ENCODE measurements around the gene TMEM81.
A peak's percentile ranks its signal among the peaks of the same experiment; 100 is the strongest.

Gene TMEM81

GRCh38 chr1:205043866-205044265 is 40.4 kb downstream of the TMEM81 start:
- DNase-seq = peak in 1 of 42 donors; percentile 43
- intact Hi-C loops (cut with DNase I) = no loop called here

GRCh38 chr1:205042911-205043806 is 41.1 kb downstream of the TMEM81 start, which contains the start of gene CNTN2:
TSS of gene CNTN2 (plus strand) at chr1:205043212. CDS start at chr1:205053186, 9,974 bp downstream.
- intact Hi-C loops (cut with DNase I) = no loop called here
- peak; percentile 81 to 97 (median 92) for DNase-seq

- intact Hi-C loops (cut with DNase I) = no loop called here
- peak; percentile 43 to 91 (median 75) for DNase-seq
Measured at GRCh38 chr1:205041998-205042910, 42.0 kb downstream of the TMEM81 start.

GRCh38 chr1:205041001-205041715 is 43.1 kb downstream of the TMEM81 start:
- no peak for DNase-seq
- intact Hi-C loops (cut with DNase I) = no loop called here

- intact Hi-C loops (cut with DNase I) = no loop called here
- no peak for DNase-seq
Measured at GRCh38 chr1:205038132-205038786, 46.0 kb downstream of the TMEM81 start.

GRCh38 chr1:205037539-205037938 is 46.7 kb downstream of the TMEM81 start:
- intact Hi-C loops (cut with DNase I) = no loop called here
- DNase-seq = peak in 32 of 42 donors; percentile 37 to 81 (median 61)
